ENCODE results near the gene PPP2R2C. TPM values are rescaled to one million over a fixed set of nuclear protein-coding genes. Genes with fewer than 3 reads are reported as not detected.

PPP2R2C gene
- total RNA-seq, 4 donors from 2014 or later = 0.50 to 2.7 (median 1.4) TPM

- peaks cover 0 to 26% (median 0%) of the 10 kb centered on the region in 4 donors for H3K27me3 ChIP-seq
- DNase-seq (ENCODE audit: extremely low spot score) = no peak
- no peak for TF ChIP-seq CTCF (IDR thresholded peaks at IDR 0.05)
- TF ChIP-seq POLR2AphosphoS5 (IDR thresholded peaks at IDR 0.05) = no peak
- no peak for TF ChIP-seq POLR2A (IDR thresholded peaks at IDR 0.05; ENCODE audit: low read depth)
- TF ChIP-seq EP300 (IDR thresholded peaks at IDR 0.05) = no peak
- WGBS = 97% methylated on average over 13 of the region's 28 CpGs
- peaks cover 0 to 12% (median 7%) of the 10 kb centered on the region in 4 donors for H3K4me1 ChIP-seq
- no peak overlapping the region for H3K27ac ChIP-seq (replicated peaks in 1 of 4)
- no peak overlapping the region for H3K4me3 ChIP-seq
- intact Hi-C loops (cut with DNase I) = loop anchor here (1.0 kb wide), 1 partner anchor 62 kb away; no protein-coding TSS in a partner anchor
- no peaks in the 10 kb centered on the region for H3K36me3 ChIP-seq
- H3K9me3 ChIP-seq = peaks cover 0 to 1% (median 0%) of the 10 kb centered on the region in 4 donors
These were observed 145.9 kb downstream of the PPP2R2C start for GRCh38 chr4:6326312-6327060.

- intact Hi-C loops (cut with DNase I) = no loop called here
These were observed 146.6 kb downstream of the PPP2R2C start for GRCh38 chr4:6325788-6326290.

GRCh38 chr4:6324999-6325787, 147.2 kb downstream of the PPP2R2C start:
- WGBS = 56% methylated on average over 18 of the region's 22 CpGs
- Histone ChIP-seq H3K4me1 (peaks cover 0 to 12% (median 7%) of the 10 kb centered on the region in 4 donors), H3K9me3 (peaks cover 0 to 2% (median under 1%) of the 10 kb centered on the region in 4 donors), H3K27ac (replicated peaks in 1 of 4) (peak overlapping the region in 2 of 4 donors; percentile 7 to 62), H3K4me3 (no peak overlapping the region), H3K27me3 (peaks cover 0 to 26% (median 0%) of the 10 kb centered on the region in 4 donors), H3K36me3 (no peaks in the 10 kb centered on the region)
- TF ChIP-seq CTCF (IDR thresholded peaks at IDR 0.05) = no peak
- TF ChIP-seq POLR2AphosphoS5 (IDR thresholded peaks at IDR 0.05) = no peak
- TF ChIP-seq EP300 (IDR thresholded peaks at IDR 0.05) = no peak
- TF ChIP-seq POLR2A (IDR thresholded peaks at IDR 0.05; ENCODE audit: low read depth) = no peak
- intact Hi-C loops (cut with DNase I) = no loop called here
- DNase-seq (ENCODE audit: extremely low spot score) = no peak

More at GRCh38 chr4:6325788-6326290, 146.6 kb downstream of the PPP2R2C start:
- DNase-seq (ENCODE audit: extremely low spot score) = no peak
- WGBS = 90% methylated on average over 13 of the region's 14 CpGs
- no peak overlapping the region for H3K4me3 ChIP-seq
- no peaks in the 10 kb centered on the region for H3K36me3 ChIP-seq
- H3K27ac ChIP-seq (replicated peaks in 1 of 4) = no peak overlapping the region
- peaks cover 0 to 12% (median 7%) of the 10 kb centered on the region in 4 donors for H3K4me1 ChIP-seq
- H3K27me3 ChIP-seq = peaks cover 0 to 26% (median 0%) of the 10 kb centered on the region in 4 donors
- TF ChIP-seq POLR2AphosphoS5 (IDR thresholded peaks at IDR 0.05) = no peak
- H3K9me3 ChIP-seq = no peaks in the 10 kb centered on the region

GRCh38 chr4:6324461-6324998, 147.9 kb downstream of the PPP2R2C start:
- no peaks in the 10 kb centered on the region for H3K36me3 ChIP-seq
- peaks cover 0 to 12% (median 7%) of the 10 kb centered on the region in 4 donors for H3K4me1 ChIP-seq
- peaks cover 0 to 22% (median 0%) of the 10 kb centered on the region in 4 donors for H3K27me3 ChIP-seq
- H3K4me3 ChIP-seq = no peak overlapping the region
- WGBS = 44% methylated on average over 14 of the region's 15 CpGs
- intact Hi-C loops (cut with DNase I) = no loop called here
- H3K9me3 ChIP-seq = peaks cover 0 to 7% (median 4%) of the 10 kb centered on the region in 4 donors
- TF ChIP-seq POLR2A (IDR thresholded peaks at IDR 0.05; ENCODE audit: low read depth) (no peak), EP300 (IDR thresholded peaks at IDR 0.05) (no peak), CTCF (IDR thresholded peaks at IDR 0.05) (no peak), POLR2AphosphoS5 (IDR thresholded peaks at IDR 0.05) (no peak)
- H3K27ac ChIP-seq (replicated peaks in 1 of 4) = peak overlapping the region in 2 of 4 donors; percentile 7 to 62
- no peak for DNase-seq (ENCODE audit: extremely low spot score)
